OCI-LY7 (cell line): ENCODE results near the gene GPR55. TPM values are rescaled to one million over a fixed set of nuclear protein-coding genes. Genes with fewer than 3 reads are reported as not detected.

Experiments used
- BruUV-seq: library from RNA; stranded (reverse); fragments of 400-500 nt; replicated peaks from 2 replicates; lab custom pipeline; 2021; lab: Mats Ljungman, UMichigan
- CTCF ChIA-PET: fragments of 300-600 bp; sonication (Branson Sonifier 250); formaldehyde crosslinking; loops from one replicate; lab custom pipeline; 2022; ENCODE audit warnings: antibody characterized with exemption; ENCODE audit not compliant: unreplicated experiment; lab: Charles Lee
- POLR2A ChIA-PET: fragments of 300-600 bp; sonication (Branson Sonifier 250); formaldehyde crosslinking; loops from one replicate; lab custom pipeline; 2022; ENCODE audit warnings: antibody characterized with exemption; lab: Charles Lee
- DNase-seq: peaks from one replicate; pipeline ENCODE4 v3.0.0-alpha.2; 2015; ENCODE audit warnings: low spot score
- H2AFZ ChIP-seq: fragments of 200-600 bp; sonication (generic), shearing (Covaris generic); 2 replicates; pipeline ENCODE4 v1.6.1; 2014; ENCODE audit warnings: mild to moderate bottlenecking, antibody characterized with exemption, low read length, moderate library complexity
- H3K27ac ChIP-seq: fragments of 200-600 bp; sonication (generic); 2 replicates; pipeline ENCODE4 v1.5.1; 2014; ENCODE audit warnings: mixed run types, low read depth, mild to moderate bottlenecking, moderate library complexity, low read length, inconsistent platforms; ENCODE audit not compliant: poor library complexity, severe bottlenecking
- H3K36me3 ChIP-seq: fragments of 200-600 bp; sonication (generic); 2 replicates; pipeline ENCODE4 v1.6.1; 2014; ENCODE audit warnings: mild to moderate bottlenecking, antibody characterized with exemption, low read length, moderate library complexity, mixed read lengths; ENCODE audit not compliant: insufficient read depth
- H3K4me1 ChIP-seq: fragments of 200-600 bp; sonication (generic); 2 replicates; pipeline ENCODE4 v1.5.1; 2014; ENCODE audit warnings: mild to moderate bottlenecking, low read length; ENCODE audit not compliant: insufficient read depth, poor library complexity, severe bottlenecking
- H3K4me2 ChIP-seq: fragments of 200-600 bp; sonication (generic); 2 replicates; pipeline ENCODE4 v1.6.1; 2014; ENCODE audit warnings: mild to moderate bottlenecking, low read length
- H3K4me3 ChIP-seq: fragments of 200-600 bp; sonication (generic); 2 replicates; pipeline ENCODE4 v1.5.1; 2014; ENCODE audit warnings: mild to moderate bottlenecking, low read depth, low read length; ENCODE audit not compliant: poor library complexity, severe bottlenecking
- H3K79me2 ChIP-seq: fragments of 200-600 bp; sonication (generic); 2 replicates; pipeline ENCODE4 v1.6.1; 2016; ENCODE audit warnings: low read depth, mild to moderate bottlenecking, low read length, moderate library complexity, mixed read lengths; ENCODE audit not compliant: insufficient read depth
- H3K9me2 ChIP-seq: fragments of 200-600 bp; sonication (generic); 2 replicates; pipeline ENCODE4 v1.6.1; 2016; ENCODE audit warnings: mild to moderate bottlenecking, low read length, mixed read lengths; ENCODE audit not compliant: insufficient read depth
- H3K9me3 ChIP-seq: fragments of 200-600 bp; sonication (generic); 2 replicates; pipeline ENCODE4 v1.6.1; 2014; ENCODE audit warnings: mild to moderate bottlenecking, mixed run types, low read length, mixed read lengths
- H4K20me1 ChIP-seq: fragments of 200-600 bp; sonication (generic); 2 replicates; pipeline ENCODE4 v1.6.1; 2014; ENCODE audit warnings: mild to moderate bottlenecking, antibody characterized with exemption, low read length, moderate library complexity, mixed read lengths; ENCODE audit not compliant: insufficient read depth
- CTCF ChIP-seq: fragments of 200-600 bp; sonication (generic); conservative IDR thresholded peaks from 2 replicates; pipeline ENCODE4 v1.5.1; 2014; ENCODE audit warnings: mild to moderate bottlenecking, antibody characterized with exemption, low read length, moderate library complexity, mixed read lengths
- EZH2phosphoT487 ChIP-seq: fragments of 200-600 bp; sonication (generic); IDR thresholded peaks from 2 replicates; pipeline ENCODE4 v1.6.1; 2018; ENCODE audit warnings: low read depth, borderline replicate concordance, mild to moderate bottlenecking, mixed run types, antibody characterized with exemption, low read length, moderate library complexity, mixed read lengths
- intact Hi-C: fragments of 100-400 bp; cut with micrococcal nuclease; formaldehyde crosslinking; loops from one replicate; pipeline ENCODE4 v1.10.0; 2022; ENCODE audit not compliant: unreplicated experiment
- total RNA-seq, 2 experiments: library from RNA; depleted of rRNA in 1 of 2; stranded (reverse); fragments of >200 nt in 1 of 2; shearing (Covaris generic) in 1 of 2; gene quantifications; 2 replicates each; pipeline ENCODE4 v1.2.3, GENCODE V29; 2014 to 2022

The GPR55 gene
- total RNA-seq, 2 experiments from 2014 or later: 0.22 TPM; not detected in 1

- Histone ChIP-seq H3K9me2 (no peaks in the 10 kb centered on the region), H3K79me2 (no peaks in the 10 kb centered on the region), H3K4me1 (no peaks in the 10 kb centered on the region), H3K4me3 (no peak overlapping the region), H3K36me3 (no peaks in the 10 kb centered on the region), H3K9me3 (no peaks in the 10 kb centered on the region), H4K20me1 (no peaks in the 10 kb centered on the region), H2AFZ (no peak overlapping the region), H3K4me2 (no peak overlapping the region), H3K27ac (no peak overlapping the region)
- no TSS peak for BruUV-seq
- TF ChIP-seq EZH2phosphoT487: no peak
- TF ChIP-seq CTCF: no peak
- intact Hi-C loops: no loop called here
- DNase-seq: no peak
- POLR2A ChIA-PET: no interaction called here
- CTCF ChIA-PET: no interaction called here
Observed at GRCh38 chr2:230861552-230862255, 63.3 kb downstream of the GPR55 start.

Other genes with a start within 250 kb of the GPR55 start
- gene CAB39, start 212.4 kb downstream of the GPR55 start, total RNA-seq (2014; rRNA removed; shearing (Covaris generic)): 31.5 and 39.3 TPM in 2 replicates
- gene CAB39, start 212.4 kb downstream of the GPR55 start, total RNA-seq (2022): 53.4 and 53.8 TPM in 2 replicates
- gene ITM2C, start 60.3 kb downstream of the GPR55 start, total RNA-seq (2014; rRNA removed; shearing (Covaris generic)): not detected in 2 replicates
- gene ITM2C, start 60.3 kb downstream of the GPR55 start, total RNA-seq (2022): not detected in 2 replicates
- not detected in 2 replicates for gene SPATA3, start 70.9 kb upstream of the GPR55 start, total RNA-seq (2014; rRNA removed; shearing (Covaris generic))
- gene SPATA3, start 70.9 kb upstream of the GPR55 start, total RNA-seq (2022): not detected in 2 replicates
- not detected in 2 replicates for gene C2orf72, start 112.3 kb upstream of the GPR55 start, total RNA-seq (2014; rRNA removed; shearing (Covaris generic))
- not detected in 2 replicates for gene C2orf72, start 112.3 kb upstream of the GPR55 start, total RNA-seq (2022)
- 60.5 and 74.5 TPM in 2 replicates for gene PSMD1, start 131.6 kb upstream of the GPR55 start, total RNA-seq (2014; rRNA removed; shearing (Covaris generic))
- 81.2 and 105 TPM in 2 replicates for gene PSMD1, start 131.6 kb upstream of the GPR55 start, total RNA-seq (2022)
- gene HTR2B, start 199.8 kb upstream of the GPR55 start, total RNA-seq (2014; rRNA removed; shearing (Covaris generic)): not detected in 2 replicates
- gene HTR2B, start 199.8 kb upstream of the GPR55 start, total RNA-seq (2022): not detected in 2 replicates